GM12878 (cell line): ENCODE measurements around the gene FCHSD2. TPM values are rescaled to one million over a fixed set of nuclear protein-coding genes. Genes with fewer than 3 reads are reported as not detected.

Source experiments
- ATAC-seq: fragments of 200-7000 bp; cut with Tn5 transposase; 3 replicates; pipeline ENCODE4 v1.9.1; 2020; ENCODE audit warnings: mild to moderate bottlenecking, moderate library complexity
- BruUV-seq: library from RNA; stranded (reverse); fragments of 400-500 nt; replicated peaks from 2 replicates; lab custom pipeline; 2021; lab: Mats Ljungman, UMichigan
- CTCF ChIA-PET: fragments of 300-600 bp; sonication (Branson Sonifier 250); formaldehyde crosslinking; extraction: SDS; loops from one replicate; lab custom pipeline; 2021; ENCODE audit warnings: inconsistent platforms; lab: Yijun Ruan, JAX
- POLR2A ChIA-PET: fragments of 350-600 bp; formaldehyde crosslinking; extraction: SDS; loops from one replicate; lab custom pipeline; 2021; ENCODE audit warnings: inconsistent platforms; lab: Charles Lee
- RAD21 ChIA-PET: fragments of 300-600 bp; sonication (Branson Sonifier 250); formaldehyde crosslinking; loops from one replicate; lab custom pipeline; 2023; ENCODE audit warnings: antibody characterized with exemption; ENCODE audit not compliant: unreplicated experiment; lab: Charles Lee
- SMC1A ChIA-PET: fragments of 300-600 bp; sonication (Branson Sonifier 250); formaldehyde crosslinking; loops from one replicate; lab custom pipeline; 2023; ENCODE audit not compliant: unreplicated experiment, uncharacterized antibody; lab: Charles Lee
- DNase-seq: peaks from one replicate; pipeline ENCODE4 v3.0.0-alpha.2; 2011; ENCODE audit warnings: low read depth, low spot score
- FAIRE-seq: peaks from 3 replicates; lab custom pipeline; 2011; peaks lifted over from hg19 to GRCh38; lab: Jason Lieb, UNC
- H2AFZ ChIP-seq: 2 replicates; pipeline ENCODE4 v1.6.0; 2011; ENCODE audit warnings: low read depth, low read length, control low read depth; ENCODE audit not compliant: control insufficient read depth
- H3K27ac ChIP-seq: 2 replicates; pipeline ENCODE4 v1.5.1; 2011; ENCODE audit warnings: control low read depth; ENCODE audit not compliant: control insufficient read depth, insufficient read depth
- H3K27me3 ChIP-seq, 2 experiments: replicated peaks in 1 of 2; 2 replicates each; pipeline versions ENCODE4 v1.6.0 to v1.6.1; 2011; ENCODE audit warnings: low read length in 1 of 2; ENCODE audit not compliant: control insufficient read depth in 2 of 2, insufficient read depth in 2 of 2
- H3K36me3 ChIP-seq, 2 experiments: 2 replicates each; pipeline ENCODE4 v1.5.1; 2011; ENCODE audit warnings: low read length in 1 of 2; ENCODE audit not compliant: control insufficient read depth in 2 of 2, insufficient read depth in 2 of 2
- H3K4me1 ChIP-seq: 2 replicates; pipeline ENCODE4 v1.6.1; 2011; ENCODE audit warnings: mild to moderate bottlenecking, low read length, moderate library complexity, mixed read lengths; ENCODE audit not compliant: control insufficient read depth, insufficient read depth
- H3K4me2 ChIP-seq: 2 replicates; pipeline ENCODE4 v1.6.0; 2011; ENCODE audit warnings: control low read depth; ENCODE audit not compliant: control insufficient read depth, insufficient read depth
- H3K4me3 ChIP-seq: fragments of 200-600 bp; sonication (generic); 2 replicates; pipeline ENCODE4 v1.5.1; 2016
- H3K79me2 ChIP-seq: 2 replicates; pipeline ENCODE4 v1.6.0; 2011; ENCODE audit warnings: low read length; ENCODE audit not compliant: control insufficient read depth, insufficient read depth
- H3K9ac ChIP-seq: 2 replicates; pipeline ENCODE4 v1.8.0; 2011; ENCODE audit warnings: low read length, control low read depth, mixed read lengths; ENCODE audit not compliant: control insufficient read depth, insufficient read depth
- H3K9me3 ChIP-seq: replicated peaks from 3 replicates; pipeline ENCODE4 v1.5.1; 2011; ENCODE audit warnings: mild to moderate bottlenecking, low read length; ENCODE audit not compliant: control insufficient read depth, insufficient read depth
- H4K20me1 ChIP-seq: 2 replicates; pipeline ENCODE4 v1.6.0; 2011; ENCODE audit not compliant: control insufficient read depth, insufficient read depth
- BMI1 ChIP-seq: fragments of 450-650 bp; IDR thresholded peaks from 2 replicates; pipeline ENCODE4 v1.6.1; 2016; ENCODE audit warnings: mild to moderate bottlenecking, moderate library complexity, borderline replicate concordance
- CBFB ChIP-seq: IDR thresholded peaks from 2 replicates; pipeline ENCODE4 v1.6.1; 2016; ENCODE audit warnings: antibody characterized with exemption, low read depth
- CHD2 ChIP-seq: IDR thresholded peaks from 2 replicates; pipeline ENCODE4 v1.6.1; 2011; ENCODE audit warnings: low read depth, low read length, improper control_type of control experiment, borderline replicate concordance
- HSF1 ChIP-seq: fragments of 150-350 bp; IDR thresholded peaks from 2 replicates; pipeline ENCODE4 v1.6.1; 2014; ENCODE audit warnings: mild to moderate bottlenecking, low read depth, low read length
- IRF4 ChIP-seq: IDR thresholded peaks from 2 replicates; pipeline ENCODE4 v1.6.1; 2011; ENCODE audit warnings: low read depth, low read length
- MTA2 ChIP-seq: fragments of 450-650 bp; IDR thresholded peaks from 2 replicates; pipeline ENCODE4 v1.6.1; 2016; ENCODE audit warnings: low read depth, mild to moderate bottlenecking, moderate library complexity
- PAX5 ChIP-seq: IDR thresholded peaks from 2 replicates; pipeline ENCODE4 v1.6.1; 2011; ENCODE audit warnings: low read depth, low read length, borderline replicate concordance
- PKNOX1 ChIP-seq: fragments of 450-650 bp; IDR thresholded peaks from 2 replicates; pipeline ENCODE4 v1.6.1; 2016; ENCODE audit warnings: mild to moderate bottlenecking
- RUNX3 ChIP-seq: IDR thresholded peaks from 2 replicates; pipeline ENCODE4 v1.6.1; 2012; ENCODE audit warnings: low read length, inconsistent platforms
- SREBF1 ChIP-seq: IDR thresholded peaks from 2 replicates; pipeline ENCODE4 v1.6.1; 2012; ENCODE audit warnings: mild to moderate bottlenecking, low read length
- ZNF24 ChIP-seq: fragments of 450-650 bp; IDR thresholded peaks from 2 replicates; pipeline ENCODE4 v1.6.1; 2017; ENCODE audit warnings: antibody characterized with exemption, mild to moderate bottlenecking
- WGBS: methylation state at CpG from one replicate; pipeline ENCODE4 v1.1.6; 2016; ENCODE audit warnings: low lambda C conversion rate; ENCODE audit not compliant: insufficient replicate concordance, insufficient coverage; ENCODE audit errors: missing lambda C conversion rate; 5-methylcytosine and 5-hydroxymethylcytosine counted together
- in situ Hi-C: fragments of 300-500 bp; cut with MboI; formaldehyde crosslinking; loops from 9 replicates; pipeline ENCODE4 v1.14.3; 2018; ENCODE audit warnings: mixed read lengths
- intact Hi-C: fragments of 100-400 bp; cut with micrococcal nuclease; formaldehyde crosslinking; loops from one replicate; pipeline ENCODE4 v1.14.2; 2022; ENCODE audit not compliant: unreplicated experiment
- polyA plus RNA-seq, 11 experiments: library from polyadenylated mRNA; depleted of rRNA in 4 of 11; unstranded in 6 of 11; stranded (reverse) in 5 of 11; fragments of >200 nt; fragmentation: Nextera tagmentation in 4 of 11; fragmentation: Illumina TruSeq in 1 of 11; extraction: Ambion mirVana in 4 of 11; extraction: Trizol in 1 of 11; gene quantifications; 1 replicate in 1 of 11; 2 replicates in 10 of 11; pipeline versions ENCODE4 v1.2.1 to v1.2.3, GENCODE V29; 2011 to 2016; ENCODE audit warnings: inconsistent platforms in 2 of 11, missing spikeins in 2 of 11, low read depth in 1 of 11
- total RNA-seq, 4 experiments: library from RNA; depleted of rRNA in 3 of 4; stranded (reverse); fragments of >200 nt in 3 of 4; fragmentation: Illumina TruSeq in 1 of 4; extraction: Trizol in 1 of 4; gene quantifications; 2 replicates each; pipeline versions ENCODE4 v1.2.1 to v1.2.3, GENCODE V29; 2013 to 2021

Gene FCHSD2
- total and polyA plus RNA-seq, 10 of the 15 experiments (the other 5 are each of a cell fraction or from before 2014, with no cell fraction given) = 13.2 to 89.8 (median 47.8) TPM

- BruUV-seq = no TSS peak
- intact Hi-C loops (no loop called here), in situ Hi-C loops (loop anchor here (5.0 to 25.0 kb wide), 3 partner anchors 50 to 350 kb away; no protein-coding TSS in a partner anchor)
- POLR2A ChIA-PET = interaction anchor here (0.7 to 1.2 kb wide), 5 partner anchors 23 to 50 kb away, joined by 3 to 5 read pairs (median 3); no protein-coding TSS in a partner anchor
- 40% methylated on average over 4 of the region's 4 CpGs for WGBS
- ATAC-seq (no peak), FAIRE-seq (no peak), DNase-seq (no peak)
- peaks cover 30% of the 10 kb centered on the region for H3K4me1 ChIP-seq
- H3K9ac ChIP-seq = no peak overlapping the region
- no peak overlapping the region for H3K4me3 ChIP-seq
- H2AFZ ChIP-seq = no peak overlapping the region
- no peaks in the 10 kb centered on the region for H3K79me2 ChIP-seq
- no peaks in the 10 kb centered on the region for H4K20me1 ChIP-seq
- SMC1A ChIA-PET = interaction anchor here (0.8 to 10.1 kb wide), 10 partner anchors 9 to 108 kb away, joined by 3 to 188 read pairs (median 4); no protein-coding TSS in a partner anchor
- no peaks in the 10 kb centered on the region for H3K27me3 ChIP-seq
- no peaks in the 10 kb centered on the region for H3K36me3 ChIP-seq
- no peak overlapping the region for H3K27ac ChIP-seq
- no peak for TF ChIP-seq BMI1
- no peak for TF ChIP-seq PKNOX1
- no peak for TF ChIP-seq ZNF24
- TF ChIP-seq CBFB = no peak
- TF ChIP-seq IRF4 = no peak
- no peak for TF ChIP-seq HSF1
- TF ChIP-seq RUNX3 = no peak
- TF ChIP-seq PAX5 = no peak
- TF ChIP-seq CHD2 = no peak
- TF ChIP-seq MTA2 = no peak
- no peak for TF ChIP-seq SREBF1
- no peak overlapping the region for H3K4me2 ChIP-seq
- CTCF ChIA-PET = interaction anchor here (0.6 to 7.8 kb wide), 15 partner anchors 7 to 355 kb away, joined by 3 to 160 read pairs (median 7); no protein-coding TSS in a partner anchor
- no peaks in the 10 kb centered on the region for H3K9me3 ChIP-seq
- RAD21 ChIA-PET = interaction anchor here (0.6 to 6.1 kb wide), 13 partner anchors 9 to 394 kb away, joined by 3 to 115 read pairs (median 5); no protein-coding TSS in a partner anchor
These were observed 44.8 kb upstream of the FCHSD2 start for GRCh38 chr11:73186886-73187285.
